Activated naive CD8-positive, alpha-beta T cell treated with anti-CD3 and anti-CD28 coated beads, Interleukin-2, amount 10 ng/mL, durations not matched to agents 7 days and 5 days (primary cell): ENCODE data around the gene LAYN. TPM values are rescaled to one million over a fixed set of nuclear protein-coding genes. Genes with fewer than 3 reads are reported as not detected.

ENCODE experiments used
- ATAC-seq: fragments of 150-1000 bp; cut with Tn5 transposase; one replicate; pipeline ENCODE4 v1.10.0; 2021; ENCODE audit warnings: low read depth, moderate library complexity
- POLR2A ChIA-PET: fragments of 350-600 bp; sonication (Branson Sonifier 250); formaldehyde crosslinking; loops from one replicate; lab custom pipeline; 2021; ENCODE audit warnings: antibody characterized with exemption; lab: Charles Lee
- DNase-seq: peaks from one replicate; pipeline ENCODE4 v3.0.0; 2021
- H3K27ac Mint-ChIP-seq: one replicate; pipeline ENCODE4 v1.8.0; 2022; ENCODE audit warnings: mild to moderate bottlenecking, mixed read lengths
- H3K27me3 Mint-ChIP-seq: one replicate; pipeline ENCODE4 v1.8.0; 2022; ENCODE audit warnings: mild to moderate bottlenecking, moderate library complexity, mixed read lengths
- H3K36me3 Mint-ChIP-seq: one replicate; pipeline ENCODE4 v1.8.0; 2021; ENCODE audit warnings: mild to moderate bottlenecking, mixed read lengths
- H3K4me1 Mint-ChIP-seq: one replicate; pipeline ENCODE4 v1.8.0; 2021; ENCODE audit warnings: mixed read lengths
- H3K4me3 Mint-ChIP-seq: one replicate; pipeline ENCODE4 v1.8.0; 2022; ENCODE audit warnings: mild to moderate bottlenecking, moderate library complexity, mixed read lengths
- H3K9me3 Mint-ChIP-seq: one replicate; pipeline ENCODE4 v1.8.0; 2021; ENCODE audit warnings: mixed read lengths
- total RNA-seq, 2 experiments: library from RNA; stranded (reverse); gene quantifications; one replicate each; pipeline ENCODE4 v1.2.3, GENCODE V29; 2021

Gene LAYN
- total RNA-seq, 2 experiments from 2014 or later = 24.0 to 27.0 TPM

DNA sequence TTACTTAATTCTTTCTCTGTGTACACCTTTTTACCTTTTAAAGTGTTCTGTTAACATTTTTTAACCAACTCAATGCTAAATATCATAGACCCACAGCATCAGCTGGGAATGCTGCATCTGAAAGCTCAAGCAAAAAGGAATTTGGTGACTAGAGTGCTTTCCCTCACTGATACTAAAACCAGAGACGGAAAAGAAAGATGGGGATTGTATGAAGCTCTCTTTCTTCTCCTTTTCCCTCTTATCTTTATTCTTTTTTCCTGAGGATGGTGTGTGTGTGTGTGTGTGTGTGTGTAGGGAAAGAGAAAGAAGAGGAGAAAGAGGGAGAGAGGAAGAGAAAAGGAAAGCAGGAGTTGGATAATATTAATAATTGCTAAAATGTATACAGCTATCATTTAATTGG lies 57.6 kb downstream of the LAYN start:
- no peak overlapping the region for H3K4me3 Mint-ChIP-seq
- no peak for DNase-seq
- peaks cover 9% of the 10 kb centered on the region for H3K4me1 Mint-ChIP-seq
- POLR2A ChIA-PET = no interaction called here
- H3K36me3 Mint-ChIP-seq = peaks cover under 1% of the 10 kb centered on the region
- ATAC-seq = no peak
- no peaks in the 10 kb centered on the region for H3K9me3 Mint-ChIP-seq
- H3K27me3 Mint-ChIP-seq = peaks cover 20% of the 10 kb centered on the region
- H3K27ac Mint-ChIP-seq = no peak overlapping the region

GRCh38 chr11:111598559-111598958 lies 58.0 kb downstream of the LAYN start:
- peaks cover 2% of the 10 kb centered on the region for H3K36me3 Mint-ChIP-seq
- H3K4me1 Mint-ChIP-seq = peaks cover 13% of the 10 kb centered on the region
- H3K9me3 Mint-ChIP-seq = no peaks in the 10 kb centered on the region
- ATAC-seq (no peak), DNase-seq (no peak)
- H3K4me3 Mint-ChIP-seq = no peak overlapping the region
- peaks cover 20% of the 10 kb centered on the region for H3K27me3 Mint-ChIP-seq
- no peak overlapping the region for H3K27ac Mint-ChIP-seq
- POLR2A ChIA-PET = no interaction called here

DNA sequence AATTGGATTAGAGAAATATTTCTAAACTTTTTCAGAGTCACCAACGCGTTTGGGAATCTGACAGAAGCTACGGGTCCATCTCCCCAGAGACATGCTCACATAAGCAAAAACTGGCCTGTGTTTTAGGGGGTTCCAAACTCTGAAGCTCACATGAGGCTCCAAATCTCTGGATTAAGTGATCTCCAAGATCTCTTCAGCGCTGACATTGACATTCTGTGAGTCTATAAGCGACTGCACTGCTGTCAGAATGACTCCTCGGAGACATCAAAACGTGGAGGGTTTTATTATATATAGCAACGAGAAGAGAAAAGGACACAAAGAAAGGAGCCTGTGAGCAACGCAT lies 61.1 kb downstream of the LAYN start:
- no peak for DNase-seq
- H3K4me3 Mint-ChIP-seq = peak overlapping the region; percentile 97
- peaks cover 27% of the 10 kb centered on the region for H3K4me1 Mint-ChIP-seq
- peaks cover 6% of the 10 kb centered on the region for H3K27me3 Mint-ChIP-seq
- POLR2A ChIA-PET = no interaction called here
- peak overlapping the region; percentile 87 for H3K27ac Mint-ChIP-seq
- ATAC-seq = no peak
- no peaks in the 10 kb centered on the region for H3K9me3 Mint-ChIP-seq
- H3K36me3 Mint-ChIP-seq = peaks cover 2% of the 10 kb centered on the region

GRCh38 chr11:111601979-111602864 lies 61.7 kb downstream of the LAYN start, which contains the start of gene SIK2:
Gene SIK2 (plus strand): TSS chr11:111602449. CDS start chr11:111602564, 115 bp downstream.
- Mint-ChIP-seq H3K4me1 (peaks cover 27% of the 10 kb centered on the region), H3K27me3 (peaks cover 6% of the 10 kb centered on the region), H3K27ac (peak within 1 kb of the TSS; percentile 93), H3K36me3 (peaks cover 2% of the 10 kb centered on the region), H3K9me3 (no peaks in the 10 kb centered on the region), H3K4me3 (peak within 1 kb of the TSS; percentile 97)
- DNase-seq = peak; percentile 92
- POLR2A ChIA-PET = interaction anchor here (1.1 to 1.8 kb wide), 2 partner anchors 163 to 164 kb away, joined by 4 to 7 read pairs; partner anchors contain the start of gene PPP2R1B
- ATAC-seq = peak; percentile 85

DNA sequence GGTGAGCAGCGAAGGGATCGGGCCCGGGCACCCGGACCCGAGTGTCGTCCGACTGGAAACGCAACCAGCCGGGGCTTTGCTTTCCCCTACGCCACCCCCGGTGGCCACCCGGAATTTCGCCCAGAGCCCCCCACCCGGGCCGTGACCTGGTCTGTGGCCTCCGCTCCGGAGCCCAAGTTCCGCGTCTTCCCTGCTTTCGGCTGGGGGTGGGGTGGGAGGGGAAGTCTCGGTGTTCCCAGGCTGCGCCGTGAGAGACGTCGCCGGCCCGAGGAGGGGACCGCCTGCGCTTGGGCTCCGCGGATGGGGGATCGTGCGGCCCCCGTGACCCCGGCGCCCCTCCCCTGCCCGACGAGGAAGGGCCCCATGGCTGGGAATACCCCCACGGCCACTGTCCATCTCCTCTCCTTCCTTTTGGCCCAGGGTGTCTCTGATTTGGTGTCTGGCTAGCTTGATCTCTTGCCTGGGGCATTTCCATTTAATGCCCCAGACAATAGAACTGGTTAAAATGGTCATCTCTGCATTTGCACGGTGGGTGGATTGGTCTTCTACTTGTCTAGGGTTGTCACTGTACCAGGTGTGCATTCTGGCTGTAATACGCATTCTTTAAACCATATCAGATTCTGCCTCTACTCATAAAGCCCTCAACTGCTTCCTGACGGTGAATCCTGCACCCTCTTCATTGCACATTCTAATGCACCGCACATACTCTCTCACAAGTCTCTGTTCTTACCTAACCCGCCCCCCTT lies 62.5 kb downstream of the LAYN start:
- ATAC-seq (no peak), DNase-seq (no peak)
- peaks cover 2% of the 10 kb centered on the region for H3K36me3 Mint-ChIP-seq
- POLR2A ChIA-PET = interaction anchor here (1.1 to 1.8 kb wide), 2 partner anchors 162 to 163 kb away, joined by 4 to 7 read pairs; partner anchors contain the start of gene PPP2R1B
- no peaks in the 10 kb centered on the region for H3K9me3 Mint-ChIP-seq
- peak overlapping the region; percentile 93 for H3K27ac Mint-ChIP-seq
- H3K4me1 Mint-ChIP-seq = peaks cover 27% of the 10 kb centered on the region
- H3K4me3 Mint-ChIP-seq = peak overlapping the region; percentile 97
- peaks cover 4% of the 10 kb centered on the region for H3K27me3 Mint-ChIP-seq

- POLR2A ChIA-PET = interaction anchor here (1.8 kb wide), 1 partner anchor 163 kb away, joined by 7 read pairs; the partner anchor contains the start of gene PPP2R1B
- Mint-ChIP-seq H3K4me3 (peak overlapping the region; percentile 97), H3K27me3 (peaks cover 1% of the 10 kb centered on the region), H3K27ac (peak overlapping the region; percentile 93), H3K4me1 (peaks cover 27% of the 10 kb centered on the region), H3K9me3 (no peaks in the 10 kb centered on the region), H3K36me3 (peaks cover 2% of the 10 kb centered on the region)
- ATAC-seq (no peak), DNase-seq (no peak)
These were observed 63.2 kb downstream of the LAYN start for GRCh38 chr11:111603611-111604130.

DNA sequence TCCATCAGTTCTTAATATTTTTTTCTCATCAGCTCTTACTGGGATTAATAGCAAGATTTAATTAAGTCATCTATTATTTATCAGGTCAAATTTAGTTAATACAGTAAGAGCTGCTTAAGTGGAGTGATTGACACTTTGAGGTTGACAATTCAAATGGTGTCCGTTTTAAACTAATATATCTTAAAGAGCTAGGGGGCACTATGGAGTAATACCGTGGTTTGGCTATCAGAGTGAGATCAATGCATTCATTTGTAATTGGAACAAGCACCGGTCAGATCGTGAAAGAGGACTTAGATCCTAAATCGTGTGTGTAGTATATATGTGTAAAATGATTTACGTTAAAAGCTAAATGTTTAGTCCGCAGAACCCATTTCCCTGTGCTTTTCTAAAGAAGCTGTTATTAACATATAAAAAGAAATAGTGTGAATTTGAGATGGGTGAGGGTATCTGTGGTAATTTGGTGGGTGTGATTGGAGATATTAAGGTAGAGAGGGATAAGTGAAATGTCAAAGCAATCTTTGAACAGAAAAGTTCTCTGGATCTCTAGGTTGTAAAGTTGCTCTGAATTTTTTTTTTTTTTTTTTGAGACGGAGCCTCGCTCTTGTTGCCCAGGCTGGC lies 64.0 kb downstream of the LAYN start:
- H3K4me1 Mint-ChIP-seq = peaks cover 27% of the 10 kb centered on the region
- POLR2A ChIA-PET = interaction anchor here (0.9 kb wide), 1 partner anchor 128 kb away, joined by 3 read pairs; no protein-coding TSS in a partner anchor
- peaks cover 2% of the 10 kb centered on the region for H3K36me3 Mint-ChIP-seq
- no peaks in the 10 kb centered on the region for H3K9me3 Mint-ChIP-seq
- ATAC-seq = no peak
- H3K4me3 Mint-ChIP-seq = peak overlapping the region; percentile 7
- H3K27ac Mint-ChIP-seq = no peak overlapping the region
- no peak for DNase-seq
- H3K27me3 Mint-ChIP-seq = no peaks in the 10 kb centered on the region

DNA sequence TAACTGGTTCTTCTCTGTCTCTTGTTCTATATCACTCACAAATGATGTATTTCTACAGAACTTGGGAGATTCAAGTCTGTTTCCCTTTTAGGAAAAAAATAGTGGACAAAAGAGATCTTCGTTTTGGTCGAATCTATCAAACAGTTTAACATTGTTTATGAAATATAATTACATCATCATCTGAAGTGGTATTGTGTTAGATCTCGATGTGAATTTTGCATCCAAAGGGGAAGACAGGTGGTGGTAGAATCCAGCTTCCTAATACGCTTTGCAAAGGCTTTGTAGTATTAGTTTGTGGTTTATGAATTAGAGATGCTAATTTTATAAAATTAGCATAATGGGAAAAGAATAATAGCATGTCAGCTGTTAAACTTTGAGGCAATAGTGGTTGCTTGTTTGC lies 65.2 kb downstream of the LAYN start:
- Mint-ChIP-seq H3K9me3 (no peaks in the 10 kb centered on the region), H3K36me3 (peaks cover 2% of the 10 kb centered on the region), H3K27ac (no peak overlapping the region), H3K27me3 (no peaks in the 10 kb centered on the region), H3K4me1 (peaks cover 27% of the 10 kb centered on the region), H3K4me3 (no peak overlapping the region)
- no peak for DNase-seq
- POLR2A ChIA-PET = no interaction called here
- ATAC-seq = no peak

- peaks cover 2% of the 10 kb centered on the region for H3K36me3 Mint-ChIP-seq
- H3K4me1 Mint-ChIP-seq = peaks cover 20% of the 10 kb centered on the region
- no peak overlapping the region for H3K27ac Mint-ChIP-seq
- DNase-seq = no peak
- no peak overlapping the region for H3K4me3 Mint-ChIP-seq
- POLR2A ChIA-PET = no interaction called here
- ATAC-seq = no peak
- H3K27me3 Mint-ChIP-seq = no peaks in the 10 kb centered on the region
- H3K9me3 Mint-ChIP-seq = no peaks in the 10 kb centered on the region
These were observed 66.5 kb downstream of the LAYN start for GRCh38 chr11:111606986-111607385.

DNA sequence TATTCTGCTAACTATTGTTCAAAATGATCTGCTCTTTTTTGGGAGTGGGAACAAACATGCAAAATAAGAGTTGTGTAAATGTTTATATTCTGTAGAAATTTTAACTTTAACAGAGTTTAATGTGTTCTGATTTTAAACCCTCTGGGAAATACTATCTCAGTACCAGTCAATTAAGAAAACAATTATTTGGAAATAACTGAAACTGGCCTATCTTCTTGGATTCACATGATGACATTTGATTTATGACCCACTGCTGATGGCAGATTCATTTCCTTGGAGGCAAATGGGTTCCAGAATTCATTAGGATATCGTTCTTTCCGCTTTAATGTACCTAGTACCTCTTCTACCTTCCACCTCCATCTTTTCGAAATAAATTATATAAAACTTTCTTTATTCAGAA lies 67.2 kb downstream of the LAYN start:
- H3K4me3 Mint-ChIP-seq = no peak overlapping the region
- H3K9me3 Mint-ChIP-seq = no peaks in the 10 kb centered on the region
- DNase-seq (no peak), ATAC-seq (no peak)
- POLR2A ChIA-PET = no interaction called here
- peaks cover 2% of the 10 kb centered on the region for H3K36me3 Mint-ChIP-seq
- peaks cover 20% of the 10 kb centered on the region for H3K4me1 Mint-ChIP-seq
- H3K27ac Mint-ChIP-seq = no peak overlapping the region
- no peaks in the 10 kb centered on the region for H3K27me3 Mint-ChIP-seq
